Endothelial cell of umbilical vein (primary cell): ENCODE data around the gene IGSF11. TPM values are rescaled to one million over a fixed set of nuclear protein-coding genes. Genes with fewer than 3 reads are reported as not detected.
A peak's percentile ranks its signal among the peaks of the same experiment; 100 is the strongest.

ENCODE experiments used
- BruUV-seq: library from RNA; stranded (reverse); fragments of 400-500 nt; replicated peaks from 2 replicates; lab custom pipeline; 2021; lab: Mats Ljungman, UMichigan
- CTCF ChIA-PET: fragments of 300-600, 350-600 bp; sonication (Branson Sonifier 250); formaldehyde crosslinking; loops from one replicate; lab custom pipeline; 2021; ENCODE audit warnings: antibody characterized with exemption, inconsistent platforms; lab: Charles Lee
- POLR2A ChIA-PET: fragments of 300-600, 350-600 bp; sonication (Branson Sonifier 250); formaldehyde crosslinking; loops from one replicate; lab custom pipeline; 2021; ENCODE audit warnings: antibody characterized with exemption, inconsistent platforms; lab: Charles Lee
- DNase-seq: peaks from one replicate; pipeline ENCODE4 v3.0.0-alpha.2; 2011; ENCODE audit warnings: low read depth, low spot score
- FAIRE-seq: peaks from 2 replicates; lab custom pipeline; 2011; peaks lifted over from hg19 to GRCh38; lab: Jason Lieb, UNC
- H2AFZ ChIP-seq: 2 replicates; pipeline ENCODE4 v1.6.0; 2012; ENCODE audit warnings: low read depth, low read length, control low read depth, inconsistent platforms
- H3K27ac ChIP-seq: 2 replicates; pipeline ENCODE4 v1.5.1; 2011; ENCODE audit warnings: low read depth, mild to moderate bottlenecking, control low read depth, low read length, moderate library complexity; ENCODE audit not compliant: insufficient read depth
- H3K27me3 ChIP-seq, 2 experiments: 2 replicates each; pipeline versions ENCODE4 v1.6.0 to v1.6.1; 2011; ENCODE audit warnings: low read length in 2 of 2, mixed read lengths in 1 of 2; ENCODE audit not compliant: control insufficient read depth in 2 of 2, insufficient read depth in 2 of 2
- H3K36me3 ChIP-seq, 2 experiments: 2 replicates in 1 of 2; 3 replicates in 1 of 2; pipeline ENCODE4 v1.5.1; 2011; ENCODE audit warnings: low read length in 2 of 2, mild to moderate bottlenecking in 1 of 2, moderate library complexity in 1 of 2; ENCODE audit not compliant: control insufficient read depth in 2 of 2, insufficient read depth in 2 of 2; ENCODE audit errors: extremely low read depth in 1 of 2
- H3K4me1 ChIP-seq: 3 replicates; pipeline ENCODE4 v1.5.1; 2011; ENCODE audit warnings: mild to moderate bottlenecking, low read length; ENCODE audit not compliant: control insufficient read depth, insufficient read depth; ENCODE audit errors: extremely low read depth
- H3K4me2 ChIP-seq: 2 replicates; pipeline ENCODE4 v1.6.1; 2011; ENCODE audit warnings: low read length, control low read depth, mixed read lengths; ENCODE audit not compliant: insufficient read depth
- H3K4me3 ChIP-seq, 3 experiments: fragments of 200-600 bp in 1 of 3; sonication (generic), shearing (Covaris generic) in 1 of 3; replicated peaks in 1 of 3; 2 replicates each; pipeline ENCODE4 v1.5.1; 2011 to 2016; ENCODE audit warnings: control low read depth in 3 of 3, low read length in 3 of 3, mild to moderate bottlenecking in 2 of 3, inconsistent platforms in 1 of 3, low read depth in 1 of 3, moderate library complexity in 1 of 3; ENCODE audit not compliant: insufficient read depth in 1 of 3
- H3K79me2 ChIP-seq: 2 replicates; pipeline ENCODE4 v1.6.0; 2012; ENCODE audit warnings: low read length, inconsistent platforms; ENCODE audit not compliant: control insufficient read depth, insufficient read depth
- H3K9ac ChIP-seq: replicated peaks from 2 replicates; pipeline ENCODE3; 2011; ENCODE audit warnings: low read length, control low read depth; ENCODE audit not compliant: insufficient read depth; ENCODE audit errors: extremely low read depth
- H3K9me1 ChIP-seq: replicated peaks from 3 replicates; pipeline ENCODE4 v1.6.0; 2011; ENCODE audit warnings: mild to moderate bottlenecking, low read length; ENCODE audit not compliant: control insufficient read depth, insufficient read depth; ENCODE audit errors: extremely low read depth
- H3K9me3 ChIP-seq: replicated peaks from 2 replicates; pipeline ENCODE4 v1.5.1; 2012; ENCODE audit warnings: low read length, inconsistent platforms; ENCODE audit not compliant: control insufficient read depth, insufficient read depth
- H4K20me1 ChIP-seq: replicated peaks from 2 replicates; pipeline ENCODE3; 2011; ENCODE audit warnings: mild to moderate bottlenecking, low read length; ENCODE audit not compliant: control insufficient read depth, insufficient read depth; ENCODE audit errors: extremely low read depth
- FOS ChIP-seq: IDR thresholded peaks from 2 replicates; pipeline ENCODE4 v1.6.1; 2011; ENCODE audit warnings: mild to moderate bottlenecking, low read length, moderate library complexity, borderline replicate concordance; ENCODE audit not compliant: insufficient read depth
- GATA2 ChIP-seq: IDR thresholded peaks from 2 replicates; pipeline ENCODE4 v1.7.0; 2011; ENCODE audit warnings: low read depth, mild to moderate bottlenecking, moderate library complexity, mixed read lengths, low read length; ENCODE audit not compliant: insufficient read length, insufficient read depth
- JUN ChIP-seq: IDR thresholded peaks from 2 replicates; pipeline ENCODE4 v1.6.1; 2011; ENCODE audit warnings: borderline replicate concordance, low read depth; ENCODE audit not compliant: insufficient read length, insufficient read depth
- POLR2A ChIP-seq: IDR thresholded peaks from 2 replicates; pipeline ENCODE4 v1.6.1; 2012; ENCODE audit warnings: low read depth, mild to moderate bottlenecking, control low read depth, low read length
- POLR2AphosphoS5 ChIP-seq: IDR thresholded peaks from 2 replicates; pipeline ENCODE4 v1.6.1; 2012; ENCODE audit warnings: low read depth, mild to moderate bottlenecking, control low read depth, low read length, moderate library complexity; ENCODE audit not compliant: insufficient read depth
- dilution Hi-C: fragments of 300-500 bp; cut with MboI; formaldehyde crosslinking; loops from one replicate; pipeline ENCODE4 v1.15.0; 2019; ENCODE audit warnings: low sequenced_read_pairs; ENCODE audit not compliant: extremely low pct_ligation_motif_present
- intact Hi-C: fragments of 100-400 bp; cut with micrococcal nuclease; formaldehyde crosslinking; loops from one replicate; pipeline ENCODE4 v1.10.0; 2022
- polyA plus RNA-seq, 4 experiments: library from polyadenylated mRNA; depleted of rRNA in 3 of 4; stranded (reverse) in 3 of 4; unstranded in 1 of 4; fragments of >200 nt; gene quantifications; 2 replicates each; pipeline versions ENCODE4 v1.2.1 to v1.2.3, GENCODE V29; 2011 to 2012; ENCODE audit warnings: missing spikeins in 1 of 4
- total RNA-seq: library from RNA; stranded (reverse); gene quantifications from 2 replicates; pipeline ENCODE4 v1.2.3, GENCODE V29; 2021
- TF ChIP-seq, protein P1 (sequence below), 2 donors: IDR thresholded peaks; 1 replicate in 1 of 2; 2 replicates in 1 of 2; pipeline ENCODE4 v1.5.1; 2011; ENCODE audit warnings: low read length in 2 of 2, mild to moderate bottlenecking in 2 of 2, moderate library complexity in 2 of 2, control low read depth in 1 of 2, inconsistent platforms in 1 of 2, low read depth in 1 of 2; ENCODE audit not compliant: insufficient read depth in 1 of 2; ENCODE audit errors: extremely low read depth in 1 of 2
- TF ChIP-seq, protein P2 (sequence below): IDR thresholded peaks from 2 replicates; pipeline ENCODE4 v1.6.1; 2011; ENCODE audit not compliant: insufficient read depth, insufficient read length

Gene IGSF11
- total and polyA plus RNA-seq, 2 donors (not counting 3 experiments of a cell fraction or from before 2014, with no cell fraction given) = not detected

DNA sequence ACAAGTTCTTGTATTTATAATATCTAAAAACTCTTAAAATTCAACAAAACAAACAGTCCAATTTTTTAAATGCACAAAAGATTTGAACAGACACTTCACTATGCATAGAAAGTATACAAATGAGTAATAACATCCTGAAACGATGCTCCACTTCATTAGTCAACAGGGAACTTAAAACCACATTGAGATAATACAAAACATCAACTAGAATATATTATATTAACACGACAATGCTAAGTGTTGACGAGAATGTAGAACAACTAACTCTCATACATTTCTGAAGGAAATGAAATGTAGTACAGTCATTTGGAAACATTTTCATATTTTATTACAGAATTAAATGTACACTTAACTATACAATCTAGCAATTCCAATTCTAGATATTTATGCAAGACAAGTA is 93.4 kb downstream of the IGSF11 start:
- no peak overlapping the region for H3K27ac ChIP-seq
- BruUV-seq = no TSS peak
- no peaks in the 10 kb centered on the region for H3K9me1 ChIP-seq
- dilution Hi-C loops = no loop called here
- TF ChIP-seq, protein P1, sequence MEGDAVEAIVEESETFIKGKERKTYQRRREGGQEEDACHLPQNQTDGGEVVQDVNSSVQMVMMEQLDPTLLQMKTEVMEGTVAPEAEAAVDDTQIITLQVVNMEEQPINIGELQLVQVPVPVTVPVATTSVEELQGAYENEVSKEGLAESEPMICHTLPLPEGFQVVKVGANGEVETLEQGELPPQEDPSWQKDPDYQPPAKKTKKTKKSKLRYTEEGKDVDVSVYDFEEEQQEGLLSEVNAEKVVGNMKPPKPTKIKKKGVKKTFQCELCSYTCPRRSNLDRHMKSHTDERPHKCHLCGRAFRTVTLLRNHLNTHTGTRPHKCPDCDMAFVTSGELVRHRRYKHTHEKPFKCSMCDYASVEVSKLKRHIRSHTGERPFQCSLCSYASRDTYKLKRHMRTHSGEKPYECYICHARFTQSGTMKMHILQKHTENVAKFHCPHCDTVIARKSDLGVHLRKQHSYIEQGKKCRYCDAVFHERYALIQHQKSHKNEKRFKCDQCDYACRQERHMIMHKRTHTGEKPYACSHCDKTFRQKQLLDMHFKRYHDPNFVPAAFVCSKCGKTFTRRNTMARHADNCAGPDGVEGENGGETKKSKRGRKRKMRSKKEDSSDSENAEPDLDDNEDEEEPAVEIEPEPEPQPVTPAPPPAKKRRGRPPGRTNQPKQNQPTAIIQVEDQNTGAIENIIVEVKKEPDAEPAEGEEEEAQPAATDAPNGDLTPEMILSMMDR (IDR thresholded peaks at IDR 0.05; ENCODE audit: extremely low read depth in 1 of 2, insufficient read depth in 1 of 2, low read depth in 1 of 2, low read length in 2 of 2) = no peak
- TF ChIP-seq, protein P2, sequence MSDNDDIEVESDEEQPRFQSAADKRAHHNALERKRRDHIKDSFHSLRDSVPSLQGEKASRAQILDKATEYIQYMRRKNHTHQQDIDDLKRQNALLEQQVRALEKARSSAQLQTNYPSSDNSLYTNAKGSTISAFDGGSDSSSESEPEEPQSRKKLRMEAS = no peak
- no peak for TF ChIP-seq POLR2AphosphoS5
- no peak overlapping the region for H2AFZ ChIP-seq
- H3K79me2 ChIP-seq = no peaks in the 10 kb centered on the region
- H3K36me3 ChIP-seq = no peaks in the 10 kb centered on the region
- H3K27me3 ChIP-seq = no peaks in the 10 kb centered on the region
- ChIA-PET POLR2A (no interaction called here), CTCF (no interaction called here)
- FAIRE-seq (no peak), DNase-seq (no peak)
- no peaks in the 10 kb centered on the region for H3K9me3 ChIP-seq
- H3K4me3 ChIP-seq = no peak overlapping the region
- H4K20me1 ChIP-seq = no peaks in the 10 kb centered on the region
- H3K4me2 ChIP-seq = no peak overlapping the region
- intact Hi-C loops = no loop called here
- no peak overlapping the region for H3K9ac ChIP-seq
- no peaks in the 10 kb centered on the region for H3K4me1 ChIP-seq

DNA sequence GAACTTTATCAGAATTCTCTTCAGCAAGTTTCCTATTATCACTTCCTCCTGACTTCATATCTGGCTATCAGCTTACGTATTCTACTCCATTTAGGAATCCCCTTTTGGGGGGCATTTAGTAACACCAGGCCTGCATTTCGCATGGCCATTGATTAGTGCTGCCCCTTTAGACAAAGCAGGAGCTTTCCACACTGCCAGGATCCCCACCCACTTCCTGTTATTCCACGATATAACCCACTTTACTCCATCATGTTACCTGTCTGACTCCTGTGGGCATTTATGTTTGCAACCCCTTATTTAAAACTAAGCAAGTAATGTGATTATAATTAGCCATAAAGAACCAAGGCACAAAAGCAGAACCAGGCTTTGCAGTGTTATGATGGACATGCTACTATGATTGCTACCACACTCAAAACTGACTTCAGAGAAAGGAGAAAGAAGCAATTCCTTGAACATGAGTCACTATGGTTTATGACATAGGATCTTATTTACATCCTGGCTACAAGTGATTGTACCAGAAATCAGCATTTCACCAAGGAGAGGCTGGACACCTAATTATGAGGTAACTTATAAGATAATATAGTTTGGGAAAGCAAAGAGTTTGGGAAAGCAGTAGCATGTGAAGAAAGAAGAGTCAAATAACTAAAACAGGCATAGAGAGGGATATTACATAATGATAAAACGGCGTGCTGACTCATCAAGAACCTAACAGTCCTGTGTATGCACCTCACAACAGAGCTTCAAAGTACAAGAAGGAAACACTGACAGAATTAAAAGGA is 96.3 kb downstream of the IGSF11 start:
- no peaks in the 10 kb centered on the region for H3K4me1 ChIP-seq
- dilution Hi-C loops (no loop called here), intact Hi-C loops (no loop called here)
- no peaks in the 10 kb centered on the region for H3K9me1 ChIP-seq
- no peak overlapping the region for H3K27ac ChIP-seq
- H3K4me2 ChIP-seq = no peak overlapping the region
- POLR2A ChIA-PET = no interaction called here
- no peaks in the 10 kb centered on the region for H3K27me3 ChIP-seq
- H2AFZ ChIP-seq = no peak overlapping the region
- no peak overlapping the region for H3K4me3 ChIP-seq
- H4K20me1 ChIP-seq = no peaks in the 10 kb centered on the region
- FAIRE-seq = no peak
- no peaks in the 10 kb centered on the region for H3K9me3 ChIP-seq
- CTCF ChIA-PET = no interaction called here
- no TSS peak for BruUV-seq
- no peaks in the 10 kb centered on the region for H3K36me3 ChIP-seq
- DNase-seq = peak; percentile 1
- H3K9ac ChIP-seq = no peak overlapping the region
- TF ChIP-seq JUN = no peak
- TF ChIP-seq FOS = peak; percentile 60
- no peak for TF ChIP-seq POLR2A
- TF ChIP-seq GATA2 = no peak
- H3K79me2 ChIP-seq = no peaks in the 10 kb centered on the region
